ENCODE data around the gene ZNF638. TPM values are rescaled to one million over a fixed set of nuclear protein-coding genes. Genes with fewer than 3 reads are reported as not detected.

ZNF638 gene
- total and polyA plus RNA-seq, 2 of the 8 experiments (the other 6 are each of a cell fraction or from before 2014, with no cell fraction given), result 45.3 to 143 TPM

GRCh38 chr2:71306762-71307161 is 24.8 kb upstream of the ZNF638 start:
- peak; percentile 42 for FAIRE-seq
- WGBS, 2 experiments (ENCODE audit: extremely low coverage in 1 of 2, insufficient coverage in 1 of 2, insufficient read length in 1 of 2, insufficient replicate concordance in 2 of 2, low coverage in 1 of 2, low lambda C conversion rate in 2 of 2, missing lambda C conversion rate in 1 of 2), result 90% methylated on average over 3 of the region's 3 CpGs; no CpG with 5 or more reads in 1 of the 2 experiments
- H2AFZ ChIP-seq (ENCODE audit: low read length), result no peak overlapping the region
- POLR2A ChIA-PET (ENCODE audit: partially characterized antibody), result interaction anchor here (0.7 kb wide), 1 partner anchor 19 kb away, joined by 3 read pairs; no protein-coding TSS in a partner anchor
- CTCF ChIA-PET (ENCODE audit: partially characterized antibody), result no interaction called here
- no peak overlapping the region for H3K4ac ChIP-seq (replicated peaks; ENCODE audit: insufficient read length, low read depth, low read length)
- H3K23ac ChIP-seq (ENCODE audit: insufficient read length), result no peak overlapping the region
- peaks cover 0 to 33% of the 10 kb centered on the region in 2 experiments; a peak in 2 of 4 replicates for H3K79me2 ChIP-seq (ENCODE audit: control insufficient read depth in 1 of 2, insufficient read depth in 2 of 2, low read length in 2 of 2)
- peaks cover 0 to 2% of the 10 kb centered on the region in 2 experiments for H4K20me1 ChIP-seq (replicated peaks in 1 of 2; ENCODE audit: control insufficient read depth in 1 of 2, insufficient read depth in 2 of 2, low read length in 2 of 2)
- no peaks in the 10 kb centered on the region for H3K9me3 ChIP-seq (ENCODE audit: insufficient read depth in 2 of 2, low read depth in 1 of 2, low read length in 1 of 2)
- H2BK20ac ChIP-seq (ENCODE audit: low read length), result no peak overlapping the region
- H3K27ac ChIP-seq (ENCODE audit: low read depth, low read length), result no peak overlapping the region
- H2BK12ac ChIP-seq (ENCODE audit: low read depth, low read length), result no peak overlapping the region
- H3K56ac ChIP-seq (replicated peaks; ENCODE audit: insufficient read length, low read depth, low read length), result no peak overlapping the region
- no peak overlapping the region for H3K9ac ChIP-seq (replicated peaks in 1 of 4; ENCODE audit: extremely low read depth in 1 of 4, low read depth in 3 of 4, low read length in 3 of 4)
- no peak overlapping the region for H2BK120ac ChIP-seq (replicated peaks; ENCODE audit: low read depth, low read length)
- no peak overlapping the region for H3K4me3 ChIP-seq (ENCODE audit: extremely low read depth in 1 of 4, insufficient read depth in 2 of 4, low read depth in 3 of 4, low read length in 4 of 4)
- H4K91ac ChIP-seq (replicated peaks; ENCODE audit: insufficient read length, low read length), result no peak overlapping the region
- no peak for DNase-seq (ENCODE audit: low read depth in 1 of 2, low spot score in 2 of 2)
- no peak overlapping the region for H3K18ac ChIP-seq (ENCODE audit: extremely low read depth, low read length)
- H3K27me3 ChIP-seq (replicated peaks in 1 of 4; ENCODE audit: control insufficient read depth in 3 of 4, extremely low read depth in 1 of 4, insufficient read depth in 3 of 4, low read length in 3 of 4), result no peaks in the 10 kb centered on the region
- no peaks in the 10 kb centered on the region for H3K4me1 ChIP-seq (replicated peaks in 1 of 4; ENCODE audit: control insufficient read depth in 3 of 4, insufficient read depth in 4 of 4, low read length in 3 of 4)
- no peaks in the 10 kb centered on the region; the same call in 1 of the 2 replicates for H3K79me1 ChIP-seq (ENCODE audit: low read depth, low read length)
- H4K5ac ChIP-seq (ENCODE audit: insufficient read length, low read depth, low read length), result no peak overlapping the region
- no peak overlapping the region for H2BK15ac ChIP-seq (ENCODE audit: low read length)
- no peak overlapping the region for H4K8ac ChIP-seq (ENCODE audit: extremely low read depth, insufficient read depth, low read length)
- no peaks in the 10 kb centered on the region; the same call in 1 of the 2 replicates for H3K23me2 ChIP-seq (ENCODE audit: low read depth, low read length)
- no peak overlapping the region for H2AK5ac ChIP-seq (ENCODE audit: low read depth, low read length)
- no peak overlapping the region for H3K4me2 ChIP-seq (ENCODE audit: insufficient read depth in 1 of 2, low read depth in 2 of 2, low read length in 2 of 2)
- H2BK5ac ChIP-seq (ENCODE audit: low read depth, low read length), result no peak overlapping the region
- no peaks in the 10 kb centered on the region for H3K36me3 ChIP-seq (ENCODE audit: control insufficient read depth in 2 of 4, insufficient read depth in 4 of 4, low read length in 3 of 4)
- H3K14ac ChIP-seq (ENCODE audit: insufficient read length), result no peak overlapping the region
- TF ChIP-seq RFX5 (IDR thresholded peaks at IDR 0.05; ENCODE audit: borderline replicate concordance, low read depth, low read length) (no peak), TAF1 (IDR thresholded peaks at IDR 0.05; ENCODE audit: low read depth, low read length) (no peak), ATF2 (IDR thresholded peaks at IDR 0.05; ENCODE audit: low read length) (no peak), CBX5 (IDR thresholded peaks at IDR 0.05; ENCODE audit: low read depth, low read length) (no peak), POLR2AphosphoS5 (IDR thresholded peaks at IDR 0.05; ENCODE audit: low read depth, low read length) (no peak), KDM1A (IDR thresholded peaks at IDR 0.05; ENCODE audit: borderline replicate concordance, low read length) (no peak), TBP (IDR thresholded peaks at IDR 0.05; ENCODE audit: low read depth, low read length) (no peak), ASH2L (IDR thresholded peaks at IDR 0.05; ENCODE audit: low read length) (no peak), EZH2 (IDR thresholded peaks at IDR 0.05; ENCODE audit: low read depth, low read length, severe bottlenecking) (no peak), SRF (IDR thresholded peaks at IDR 0.05; ENCODE audit: low read depth, low read length) (no peak), YY1 (IDR thresholded peaks at IDR 0.05; ENCODE audit: low read depth, low read length) (no peak), TCF12 (IDR thresholded peaks at IDR 0.05; ENCODE audit: low read depth, low read length) (no peak), SP1 (IDR thresholded peaks at IDR 0.05; ENCODE audit: low read depth, low read length) (peak; percentile 53; the same call in 1 of the 2 replicates)

Data from H1 (cell line).